Mesenchymal stem cell (in vitro differentiated cells and primary cell): Measurements from ENCODE around the gene AK3.

Source experiments
- DNase-seq: peaks from one replicate; pipeline ENCODE4 v3.0.0-alpha.2; 2013
- H2AFZ ChIP-seq: one replicate; pipeline ENCODE4 v1.6.1; 2013; ENCODE audit warnings: low read depth, mild to moderate bottlenecking, control low read depth, inconsistent platforms, low read length, moderate library complexity
- H2AK5ac ChIP-seq: 2 replicates; pipeline ENCODE4 v1.6.1; 2013; ENCODE audit warnings: low read length, moderate library complexity, mild to moderate bottlenecking, inconsistent platforms; ENCODE audit not compliant: severe bottlenecking
- H2BK120ac ChIP-seq: one replicate; pipeline ENCODE4 v1.6.1; 2013; ENCODE audit warnings: low read depth, mild to moderate bottlenecking, inconsistent platforms, low read length, moderate library complexity
- H2BK12ac ChIP-seq, 2 experiments: one replicate each; pipeline ENCODE4 v1.6.1; 2013; ENCODE audit warnings: inconsistent platforms in 2 of 2, low read length in 2 of 2, mild to moderate bottlenecking in 2 of 2, moderate library complexity in 2 of 2, control low read depth in 1 of 2
- H2BK15ac ChIP-seq: one replicate; pipeline ENCODE4 v1.6.1; 2013; ENCODE audit warnings: mild to moderate bottlenecking, low read depth, inconsistent platforms; ENCODE audit not compliant: poor library complexity, severe bottlenecking
- H2BK5ac ChIP-seq: 2 replicates; pipeline ENCODE4 v1.6.1; 2013; ENCODE audit warnings: low read depth, mild to moderate bottlenecking, low read length, control low read depth, inconsistent platforms; ENCODE audit not compliant: poor library complexity, severe bottlenecking
- H3K14ac ChIP-seq, 2 experiments: one replicate each; pipeline ENCODE4 v1.6.1; 2013; ENCODE audit warnings: inconsistent platforms in 2 of 2, low read length in 2 of 2, control low read depth in 1 of 2, mild to moderate bottlenecking in 1 of 2, moderate library complexity in 1 of 2
- H3K18ac ChIP-seq, 2 experiments: one replicate each; pipeline ENCODE4 v1.6.1; 2013; ENCODE audit warnings: inconsistent platforms in 2 of 2, low read length in 2 of 2, control low read depth in 1 of 2, low read depth in 1 of 2, mild to moderate bottlenecking in 1 of 2
- H3K23ac ChIP-seq, 2 experiments: one replicate each; pipeline ENCODE4 v1.6.1; 2013; ENCODE audit warnings: inconsistent platforms in 2 of 2, low read length in 2 of 2, mild to moderate bottlenecking in 2 of 2, moderate library complexity in 2 of 2, control low read depth in 1 of 2
- H3K27ac ChIP-seq: 2 replicates; pipeline ENCODE4 v1.5.1; 2013; ENCODE audit warnings: mild to moderate bottlenecking, moderate library complexity, low read length, control low read depth, inconsistent platforms; ENCODE audit not compliant: poor library complexity, severe bottlenecking
- H3K27me3 ChIP-seq, 2 experiments: 2 replicates each; pipeline versions ENCODE4 v1.6.1 to v1.7.0; 2013; ENCODE audit warnings: low read length in 2 of 2, mild to moderate bottlenecking in 2 of 2, moderate library complexity in 2 of 2, control low read depth in 1 of 2, inconsistent platforms in 1 of 2; ENCODE audit not compliant: control insufficient read depth in 1 of 2, insufficient read depth in 1 of 2
- H3K36me3 ChIP-seq, 2 experiments: 2 replicates each; pipeline versions ENCODE4 v1.6.1 to v1.7.0; 2013; ENCODE audit warnings: low read length in 2 of 2, control low read depth in 1 of 2, inconsistent platforms in 1 of 2, low read depth in 1 of 2, mild to moderate bottlenecking in 1 of 2; ENCODE audit not compliant: insufficient read depth in 2 of 2, control insufficient read depth in 1 of 2
- H3K4ac ChIP-seq, 2 experiments: one replicate each; pipeline ENCODE4 v1.6.1; 2013; ENCODE audit warnings: inconsistent platforms in 2 of 2, low read length in 2 of 2, mild to moderate bottlenecking in 2 of 2, moderate library complexity in 2 of 2, control low read depth in 1 of 2, low read depth in 1 of 2
- H3K4me1 ChIP-seq: 2 replicates; pipeline ENCODE4 v1.6.1; 2013; ENCODE audit warnings: low read depth, low read length, control low read depth; ENCODE audit not compliant: control insufficient read depth, insufficient read depth
- H3K4me2 ChIP-seq: 2 replicates; pipeline ENCODE4 v1.6.1; 2013; ENCODE audit warnings: low read length, mild to moderate bottlenecking, inconsistent platforms; ENCODE audit not compliant: poor library complexity, severe bottlenecking
- H3K4me3 ChIP-seq, 2 experiments: 2 replicates each; pipeline versions ENCODE4 v1.5.1 to v1.7.0; 2013; ENCODE audit warnings: low read length in 2 of 2, mild to moderate bottlenecking in 2 of 2, control low read depth in 1 of 2, low read depth in 1 of 2; ENCODE audit not compliant: insufficient read depth in 1 of 2
- H3K79me1 ChIP-seq: replicated peaks from 2 replicates; pipeline ENCODE4 v1.6.1; 2013; ENCODE audit warnings: mild to moderate bottlenecking, control low read depth, low read length, inconsistent platforms; ENCODE audit not compliant: poor library complexity, severe bottlenecking
- H3K9ac ChIP-seq: 2 replicates; pipeline ENCODE4 v1.7.0; 2013; ENCODE audit warnings: mild to moderate bottlenecking, low read length, moderate library complexity
- H3K9me3 ChIP-seq: 2 replicates; pipeline ENCODE4 v1.7.0; 2013; ENCODE audit warnings: mild to moderate bottlenecking, low read length; ENCODE audit not compliant: control insufficient read depth
- H4K8ac ChIP-seq: one replicate; pipeline ENCODE4 v1.6.1; 2013; ENCODE audit warnings: inconsistent platforms, mild to moderate bottlenecking, low read length, moderate library complexity
- H4K91ac ChIP-seq: one replicate; pipeline ENCODE4 v1.6.1; 2013; ENCODE audit warnings: mild to moderate bottlenecking, low read length, inconsistent platforms
- WGBS: methylation state at CpG from one replicate; pipeline ENCODE4 v1.1.7; 2013; ENCODE audit warnings: mixed read lengths; 5-methylcytosine and 5-hydroxymethylcytosine counted together

The AK3 gene

DNA sequence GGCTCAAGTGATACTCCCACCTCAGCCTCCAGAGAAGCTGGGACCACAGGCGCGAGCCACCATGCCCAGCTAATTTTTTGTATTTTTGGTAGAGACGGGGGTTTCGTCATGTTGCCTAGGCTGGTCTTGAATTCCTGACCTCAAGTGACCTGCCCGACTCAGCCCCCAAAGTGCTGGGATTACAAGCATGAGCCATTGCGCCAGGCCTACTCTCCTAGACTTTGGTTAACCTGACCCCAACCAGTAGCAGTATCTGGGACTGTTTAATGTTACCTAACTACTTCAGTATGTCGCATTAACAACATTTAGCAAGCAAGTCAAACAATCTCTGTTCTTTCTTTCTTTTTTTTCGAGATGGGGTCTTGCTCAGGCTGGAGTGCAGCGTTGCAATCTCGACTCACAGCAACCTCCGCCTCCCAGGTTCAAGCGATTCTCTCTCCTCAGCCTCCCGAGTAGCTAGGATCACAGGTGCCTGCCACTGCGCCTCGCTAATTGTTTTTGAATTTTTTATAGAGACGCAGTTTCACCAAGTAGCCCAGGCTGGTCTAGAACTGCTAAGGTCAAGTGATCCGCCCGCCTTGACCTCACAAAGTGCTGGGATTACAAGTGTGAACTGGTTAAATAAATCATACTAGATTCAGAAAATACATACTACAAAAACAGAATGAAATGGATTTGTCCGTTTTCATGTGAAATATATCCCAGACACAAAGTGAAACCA is 2.0 kb downstream of the AK3 start:
- Histone ChIP-seq H3K23ac (no peak overlapping the region), H2BK5ac (no peak overlapping the region), H2AK5ac (peak overlapping the region; percentile 80), H2AFZ (peak overlapping the region; percentile 4), H3K36me3 (no peaks in the 10 kb centered on the region), H3K18ac (no peak overlapping the region), H2BK120ac (no peak overlapping the region), H3K27ac (no peak overlapping the region), H3K9ac (peak overlapping the region; percentile 93), H3K79me1 (peaks cover 13% of the 10 kb centered on the region), H3K4ac (no peak overlapping the region), H3K4me2 (peak overlapping the region; percentile 53), H2BK12ac (no peak overlapping the region), H3K4me1 (peaks cover 21% of the 10 kb centered on the region), H4K91ac (no peak overlapping the region), H4K8ac (no peak overlapping the region), H3K9me3 (no peaks in the 10 kb centered on the region), H2BK15ac (peak overlapping the region; percentile 52), H3K27me3 (no peaks in the 10 kb centered on the region), H3K4me3 (peak overlapping the region; percentile 17 to 90), H3K14ac (no peak overlapping the region)
- 88% methylated on average over 17 of the region's 19 CpGs for WGBS
- DNase-seq = peak; percentile 15

DNA sequence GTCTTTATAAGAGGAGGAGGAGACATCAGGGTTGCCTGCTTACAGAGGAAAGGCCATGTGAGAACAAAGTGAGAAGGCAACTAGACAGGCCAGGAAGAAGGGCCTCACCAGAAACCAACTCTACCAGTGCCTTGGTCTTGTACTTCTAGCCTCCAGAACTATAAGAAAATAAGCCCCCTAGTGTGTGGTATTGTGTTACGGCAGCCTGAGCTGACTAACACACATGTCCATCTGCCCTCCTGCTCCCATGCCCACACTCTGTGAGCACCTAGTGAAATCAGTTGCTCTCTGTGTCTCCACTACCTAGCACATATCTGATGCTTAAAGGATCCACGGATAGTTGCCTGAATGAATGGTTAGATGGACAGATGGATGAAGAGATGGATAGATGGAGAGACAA is 6.9 kb downstream of the AK3 start:
- Histone ChIP-seq H4K91ac (no peak overlapping the region), H2AK5ac (no peak overlapping the region), H3K79me1 (peaks cover 25% of the 10 kb centered on the region), H3K14ac (no peak overlapping the region), H2BK12ac (no peak overlapping the region), H3K23ac (no peak overlapping the region), H2AFZ (no peak overlapping the region), H3K9ac (no peak overlapping the region), H3K4me3 (no peak overlapping the region), H3K27me3 (no peaks in the 10 kb centered on the region), H2BK15ac (no peak overlapping the region), H4K8ac (no peak overlapping the region), H3K9me3 (no peaks in the 10 kb centered on the region), H3K4me1 (peaks cover 11% of the 10 kb centered on the region), H3K4ac (no peak overlapping the region), H3K4me2 (no peak overlapping the region), H3K27ac (no peak overlapping the region), H3K18ac (no peak overlapping the region), H2BK120ac (no peak overlapping the region), H2BK5ac (no peak overlapping the region), H3K36me3 (no peaks in the 10 kb centered on the region)
- no CpG with 5 or more reads among the region's 2 CpGs for WGBS
- DNase-seq = no peak

DNA sequence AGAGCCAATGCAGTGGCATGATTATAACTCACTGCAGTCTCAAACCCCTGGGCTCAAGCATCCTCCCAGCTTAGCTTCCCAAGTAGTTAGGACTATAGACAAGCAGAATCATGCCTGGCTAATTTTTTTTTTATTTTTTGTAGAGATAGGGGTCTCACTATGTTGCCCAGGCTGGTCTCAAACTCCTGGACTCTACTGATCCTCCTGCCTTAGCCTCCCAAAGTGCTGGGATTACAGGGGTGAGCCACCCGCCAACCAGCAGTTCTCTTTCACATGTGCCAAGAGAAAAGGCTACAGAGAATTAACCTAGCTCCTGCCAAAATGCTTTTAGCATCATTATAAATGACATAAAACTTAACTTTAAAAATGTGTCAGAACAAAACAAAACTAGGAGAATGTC is 8.1 kb downstream of the AK3 start:
- Histone ChIP-seq H3K9ac (no peak overlapping the region), H4K8ac (no peak overlapping the region), H3K4me3 (no peak overlapping the region), H3K23ac (no peak overlapping the region), H3K4me1 (peaks cover 7% of the 10 kb centered on the region), H4K91ac (no peak overlapping the region), H3K4me2 (no peak overlapping the region), H3K4ac (no peak overlapping the region), H2BK120ac (no peak overlapping the region), H3K27me3 (no peaks in the 10 kb centered on the region), H2BK12ac (no peak overlapping the region), H3K27ac (no peak overlapping the region), H3K14ac (no peak overlapping the region), H3K18ac (no peak overlapping the region), H3K79me1 (peaks cover 28% of the 10 kb centered on the region), H3K9me3 (no peaks in the 10 kb centered on the region), H2AFZ (no peak overlapping the region), H2BK15ac (no peak overlapping the region), H3K36me3 (no peaks in the 10 kb centered on the region), H2AK5ac (no peak overlapping the region), H2BK5ac (no peak overlapping the region)
- 100% methylated on average over 1 of the region's 1 CpG for WGBS
- no peak for DNase-seq

DNA sequence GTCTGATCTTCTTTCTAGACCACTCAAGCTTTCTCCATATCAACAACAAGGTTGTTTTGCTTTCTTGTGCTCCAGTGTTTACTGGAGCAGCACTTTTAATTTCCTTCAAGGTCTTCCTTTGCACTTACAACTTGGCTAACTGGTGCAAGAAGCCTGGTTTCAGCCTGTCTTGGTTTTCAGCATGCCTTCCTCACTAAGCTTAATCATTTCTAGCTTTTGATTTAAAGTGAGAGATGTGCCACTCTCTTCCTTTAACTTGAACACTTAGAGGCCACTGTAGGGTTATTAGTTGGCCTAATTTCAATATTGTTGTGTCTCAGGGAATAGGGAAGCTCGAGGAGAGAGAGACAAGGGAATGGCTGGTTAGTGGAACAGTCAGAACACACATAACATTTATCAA is 13.4 kb downstream of the AK3 start:
- H3K18ac ChIP-seq = no peak overlapping the region
- no peak overlapping the region for H4K91ac ChIP-seq
- H3K79me1 ChIP-seq = peaks cover 18% of the 10 kb centered on the region
- no peak overlapping the region for H2BK5ac ChIP-seq
- no CpG with 5 or more reads among the region's 1 CpG for WGBS
- H2AK5ac ChIP-seq = no peak overlapping the region
- no peak overlapping the region for H2BK15ac ChIP-seq
- H3K4ac ChIP-seq = no peak overlapping the region
- no peak for DNase-seq
- H3K27ac ChIP-seq = no peak overlapping the region
- peaks cover 1% of the 10 kb centered on the region for H3K4me1 ChIP-seq
- no peak overlapping the region for H2BK12ac ChIP-seq
- no peak overlapping the region for H3K9ac ChIP-seq
- H3K14ac ChIP-seq = no peak overlapping the region
- H2BK120ac ChIP-seq = no peak overlapping the region
- H3K4me3 ChIP-seq = no peak overlapping the region
- H3K27me3 ChIP-seq = no peaks in the 10 kb centered on the region
- H3K9me3 ChIP-seq = no peaks in the 10 kb centered on the region
- H2AFZ ChIP-seq = no peak overlapping the region
- peaks cover under 1 to 3% of the 10 kb centered on the region in 2 experiments for H3K36me3 ChIP-seq
- no peak overlapping the region for H4K8ac ChIP-seq
- H3K23ac ChIP-seq = no peak overlapping the region
- no peak overlapping the region for H3K4me2 ChIP-seq
